HG03439 (cell line): ENCODE measurements around the gene SUSD4.

Experiments used
- ATAC-seq: cut with Tn5 transposase; IDR thresholded peaks from one replicate; pipeline ENCODE4 v1.9.1; 2021; ENCODE audit warnings: mild to moderate bottlenecking, moderate library complexity; ENCODE audit not compliant: unreplicated experiment

SUSD4 gene

DNA sequence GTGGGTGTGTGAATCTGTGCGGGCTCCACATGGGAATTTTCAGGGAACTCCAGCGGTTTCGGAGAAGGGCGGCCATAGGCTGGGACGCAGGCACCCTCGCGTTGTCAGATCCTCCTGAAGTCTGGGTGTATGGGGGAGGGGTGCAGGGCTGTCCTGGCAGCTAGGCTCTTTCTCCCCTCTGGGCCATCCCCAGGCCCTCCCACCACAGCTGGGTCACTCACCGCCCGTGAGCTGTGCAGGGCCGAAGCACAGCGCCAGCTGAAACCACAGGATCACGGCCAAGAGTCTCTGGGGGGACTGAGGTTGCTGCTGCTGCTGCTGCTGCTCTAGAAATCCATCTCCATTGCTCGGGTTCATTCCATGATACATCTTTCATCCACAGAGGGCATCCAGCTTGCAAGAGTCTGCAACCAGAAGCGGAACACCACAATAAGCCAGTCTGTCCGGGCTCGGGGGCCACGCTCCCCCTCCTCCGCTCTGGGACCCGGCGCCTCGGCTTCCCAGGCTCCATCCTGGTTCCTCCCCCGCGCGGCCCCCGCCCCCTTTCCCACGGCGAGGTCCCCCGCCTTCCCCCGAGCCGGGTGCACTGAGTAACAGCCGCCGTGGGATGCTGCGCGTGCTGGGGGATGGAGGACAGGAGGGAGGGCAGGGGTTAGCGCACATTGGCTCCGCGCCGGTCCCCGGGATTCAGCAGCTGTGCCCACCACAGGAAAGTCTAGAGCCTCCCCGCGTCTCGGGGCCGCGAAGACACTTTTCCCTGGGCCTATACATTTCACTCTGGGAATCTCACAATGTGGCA, 720 bp downstream of the SUSD4 start:
- ATAC-seq: no peak

GRCh38 chr1:223358826-223359225, 5.2 kb downstream of the SUSD4 start:
- ATAC-seq: no peak

DNA sequence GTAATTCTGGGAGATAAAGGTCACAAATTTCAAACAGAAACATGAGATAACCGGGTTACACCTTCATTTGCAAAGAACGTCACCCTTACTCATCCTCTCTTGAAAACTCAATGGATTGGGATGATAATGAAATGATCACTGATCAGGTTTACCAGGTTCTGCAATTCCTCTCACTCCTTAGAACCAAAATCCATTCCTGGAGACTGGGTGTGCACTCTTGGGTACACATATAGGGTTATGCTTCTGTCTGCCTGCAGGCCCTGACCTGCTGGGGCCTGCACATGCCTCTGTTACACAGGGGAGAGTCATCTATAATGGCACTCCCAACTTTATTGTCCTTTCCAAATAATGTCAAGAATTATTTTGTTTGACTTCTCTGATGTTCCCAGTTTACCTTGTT, 8.3 kb downstream of the SUSD4 start:
- no peak for ATAC-seq

DNA sequence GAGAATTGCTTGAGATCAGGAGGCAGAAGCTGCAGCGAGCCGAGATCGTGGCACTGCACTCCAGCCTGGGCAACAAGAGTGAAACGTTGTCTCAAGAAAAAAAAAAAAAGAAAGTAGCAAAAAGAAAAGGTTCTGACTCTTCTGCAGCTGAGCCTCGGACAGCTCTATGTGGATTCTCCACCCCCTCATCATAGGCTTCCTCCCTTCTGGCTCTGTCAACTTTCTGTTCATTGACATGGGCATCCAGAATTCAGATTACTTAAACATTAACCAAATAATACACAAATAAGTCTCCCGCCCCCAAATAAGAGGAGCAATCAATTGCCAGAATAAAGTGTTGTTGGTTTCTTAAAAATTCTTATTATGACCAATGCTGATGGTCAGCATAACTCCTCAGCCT, 10.0 kb downstream of the SUSD4 start:
- no peak for ATAC-seq

DNA sequence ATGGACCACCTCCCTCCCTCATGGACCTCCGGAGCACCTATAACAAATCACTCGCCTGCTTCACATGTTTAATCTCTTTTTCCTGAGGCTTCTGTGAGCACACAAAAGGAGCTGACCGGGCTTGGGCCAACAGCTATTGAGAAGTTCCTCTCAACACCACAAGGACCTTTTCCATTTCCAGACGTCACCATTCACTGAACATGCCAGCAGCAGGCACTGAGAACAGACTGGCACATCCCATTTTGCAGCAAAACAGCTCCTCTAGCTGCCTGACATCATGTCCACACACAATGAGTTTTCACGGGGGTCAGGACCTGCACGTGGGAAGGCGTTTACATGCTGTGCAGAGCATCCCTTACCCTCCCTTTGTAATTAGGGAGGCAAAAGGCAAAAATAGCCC, 11.0 kb downstream of the SUSD4 start:
- no peak for ATAC-seq

DNA sequence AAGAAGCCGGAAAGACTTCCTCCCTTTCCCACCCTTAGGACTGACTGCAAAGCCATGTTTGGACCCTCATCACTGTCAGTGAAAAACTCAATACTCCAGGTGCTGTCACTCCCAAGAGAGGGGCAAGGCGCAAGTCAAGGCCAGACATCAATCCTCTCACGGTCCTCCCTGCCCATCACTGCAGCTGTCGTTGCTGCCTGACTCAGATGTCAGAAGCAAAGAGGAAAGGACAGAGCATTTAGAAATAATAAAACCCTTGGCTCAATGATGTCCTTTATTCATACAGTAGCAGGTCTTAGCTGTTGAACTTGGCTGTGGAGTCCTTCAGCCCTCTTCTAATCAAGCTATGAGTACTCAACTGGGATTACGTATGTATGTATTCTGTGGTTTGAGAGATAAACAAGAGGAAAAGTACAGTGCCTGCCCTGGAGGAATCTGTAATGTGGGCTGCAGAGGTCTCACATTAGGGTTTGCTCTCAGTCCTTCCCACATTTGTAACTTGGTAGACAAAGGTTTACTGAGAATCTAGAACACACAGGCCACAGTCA, 13.5 kb downstream of the SUSD4 start:
- no peak for ATAC-seq

DNA sequence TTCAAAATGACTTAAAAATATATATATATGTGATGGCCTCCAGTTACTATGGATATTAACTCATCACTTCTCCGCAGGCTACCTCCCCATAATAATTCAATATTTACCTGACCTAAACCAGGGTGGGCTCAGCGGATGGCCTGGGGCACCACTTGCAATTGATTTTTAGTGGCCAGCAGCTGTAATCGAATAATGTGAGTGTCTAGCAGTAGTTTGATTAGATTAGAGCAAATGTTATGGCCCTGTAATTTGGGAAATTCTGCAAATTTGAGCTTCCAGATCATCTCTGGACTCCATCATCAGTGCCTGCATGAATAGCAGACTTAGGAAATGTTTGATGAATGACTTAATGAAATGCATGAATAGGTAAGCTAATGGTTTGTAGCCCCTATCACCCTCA, 14.7 kb downstream of the SUSD4 start:
- ATAC-seq: no peak

DNA sequence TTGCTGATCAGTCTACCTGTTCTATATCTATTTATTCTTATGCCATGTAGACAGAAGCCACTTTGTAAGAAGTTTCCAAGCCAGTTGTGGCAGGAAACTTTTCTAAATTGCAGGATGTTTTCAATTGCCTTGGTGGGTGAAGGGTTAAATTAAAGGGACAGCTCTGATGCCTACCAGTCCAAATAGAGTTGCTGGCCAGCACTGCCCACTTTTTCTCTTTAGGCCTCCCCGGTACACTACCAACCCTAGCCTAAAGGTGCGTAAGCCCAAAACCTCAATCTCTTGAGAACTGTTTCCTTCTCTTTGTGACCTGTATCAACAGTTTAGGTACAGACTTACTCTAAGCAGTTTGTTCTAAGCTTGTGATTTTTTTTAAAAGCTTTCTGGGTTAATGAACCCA, 15.5 kb downstream of the SUSD4 start:
- ATAC-seq: no peak

- no peak for ATAC-seq
Measured at GRCh38 chr1:223347583-223347982, 16.4 kb downstream of the SUSD4 start.

GRCh38 chr1:223346311-223346710, 17.7 kb downstream of the SUSD4 start:
- ATAC-seq: no peak

DNA sequence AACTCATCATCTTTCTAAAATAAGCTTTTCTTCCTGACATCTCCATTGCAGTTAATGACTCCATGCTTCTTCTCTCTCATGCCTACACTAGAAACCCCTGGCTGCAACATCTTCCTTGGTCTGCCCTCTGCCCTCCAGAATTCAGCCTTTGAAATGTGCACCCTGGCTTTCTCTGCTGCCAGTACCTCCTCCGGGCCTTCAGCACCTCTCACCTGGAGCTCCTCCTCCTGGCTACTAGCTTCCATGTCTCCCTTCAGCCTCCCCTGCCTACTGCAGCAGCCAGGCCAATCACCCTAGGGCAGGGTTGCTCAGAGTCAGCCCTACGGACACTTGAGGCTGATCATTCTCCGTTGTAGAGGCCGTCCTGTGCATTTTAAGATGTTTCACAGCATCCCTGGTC, 18.3 kb downstream of the SUSD4 start:
- no peak for ATAC-seq

- no peak for ATAC-seq
Measured at GRCh38 chr1:223344491-223344890, 19.5 kb downstream of the SUSD4 start.

GRCh38 chr1:223343692-223344091, 20.3 kb downstream of the SUSD4 start:
- no peak for ATAC-seq

DNA sequence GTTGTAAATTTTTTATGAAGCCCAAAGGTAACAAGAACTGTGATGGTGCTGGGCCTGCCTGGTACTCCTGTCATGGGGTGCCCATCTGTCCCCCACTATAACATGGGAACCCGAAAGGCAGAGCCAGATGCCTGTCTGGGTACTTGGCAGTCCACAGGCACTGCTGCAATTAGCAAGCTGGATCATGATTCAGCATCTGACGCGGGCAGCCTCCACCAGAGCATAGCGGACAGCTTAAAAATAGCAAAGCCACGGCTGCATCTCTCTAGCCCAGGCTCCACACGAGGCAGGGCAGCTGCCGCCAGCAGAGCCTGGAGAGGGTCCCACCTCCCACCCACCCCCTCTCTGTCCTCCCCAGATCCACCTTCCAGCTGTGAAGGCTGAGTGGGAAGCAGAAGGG, 22.9 kb downstream of the SUSD4 start:
- no peak for ATAC-seq

DNA sequence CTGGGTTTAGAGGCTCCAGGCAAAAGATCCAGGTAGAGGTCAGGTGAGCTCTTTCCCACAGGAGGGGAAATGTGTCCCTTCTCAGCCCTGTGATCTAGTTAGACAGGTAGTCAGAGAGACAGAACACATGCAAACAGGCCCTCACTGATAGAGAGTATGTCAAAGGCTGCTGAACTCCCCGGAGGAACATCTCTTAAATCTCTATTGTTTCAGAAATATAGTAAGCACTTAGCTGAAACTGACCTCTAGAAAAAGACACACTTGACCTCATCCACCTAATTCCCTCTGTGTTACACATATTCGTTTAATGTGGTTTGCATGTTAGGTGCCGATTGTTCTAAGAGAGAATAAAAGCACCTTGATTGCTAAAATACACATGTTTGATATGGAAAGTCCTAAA, 23.3 kb downstream of the SUSD4 start:
- ATAC-seq: no peak

DNA sequence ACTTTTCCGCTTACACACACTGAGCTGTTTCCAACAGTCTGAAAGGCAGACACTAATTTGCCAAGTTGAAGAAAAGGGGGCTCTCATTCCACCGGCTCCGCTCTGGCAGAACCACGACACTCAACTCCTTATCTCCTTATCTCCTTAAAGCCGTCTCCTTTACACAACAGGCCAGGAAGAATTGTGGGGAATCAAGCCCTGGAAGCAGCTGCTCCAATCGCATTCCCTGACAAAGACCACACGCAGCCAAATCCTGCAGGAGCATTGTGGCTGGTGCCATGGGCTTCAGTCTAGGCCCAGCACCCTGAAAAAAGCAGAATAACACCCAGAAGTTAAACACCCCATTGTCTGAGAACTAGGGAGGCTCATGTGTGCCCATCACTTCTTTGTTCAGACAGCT, 24.1 kb downstream of the SUSD4 start:
- ATAC-seq: no peak

- no peak for ATAC-seq
Measured at GRCh38 chr1:223338811-223339746, 24.9 kb downstream of the SUSD4 start.

GRCh38 chr1:223337174-223337869, 26.7 kb downstream of the SUSD4 start:
- no peak for ATAC-seq

DNA sequence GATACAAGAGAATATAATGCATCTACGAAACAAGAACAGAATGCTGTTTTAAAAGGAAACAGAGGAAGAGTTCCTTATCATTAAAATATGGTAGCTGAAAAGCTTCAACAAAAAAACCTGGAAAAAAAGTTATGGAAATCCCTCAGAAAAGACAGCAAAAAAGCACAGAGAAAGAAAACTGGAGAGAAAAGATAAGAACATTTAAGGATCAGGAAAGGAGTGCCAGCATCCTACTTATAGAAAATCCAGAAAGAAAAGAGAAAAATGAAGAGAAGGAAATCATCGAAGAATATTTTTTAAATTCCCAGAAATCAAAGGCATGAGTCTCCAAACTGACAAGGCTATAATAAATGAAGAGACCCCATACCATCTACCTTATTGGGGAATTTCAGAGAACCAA, 29.8 kb downstream of the SUSD4 start:
- ATAC-seq: no peak

- no peak for ATAC-seq
Measured at GRCh38 chr1:223332997-223333396, 31.0 kb downstream of the SUSD4 start.

GRCh38 chr1:223331929-223332328, 32.0 kb downstream of the SUSD4 start:
- ATAC-seq: no peak
